Peyer's patch (tissue), 4 donors: ENCODE results near the gene BLCAP.

Experiments
- CTCF ChIP-seq, 6 experiments: fragments of 450-650 bp in 4 of 6; fragments of 200-600 bp in 2 of 6; sonication (generic) in 1 of 6; IDR thresholded peaks; one replicate each; pipeline ENCODE4 v1.5.1; 2017 to 2019; ENCODE audit warnings: antibody characterized with exemption in 6 of 6, mild to moderate bottlenecking in 3 of 6, moderate library complexity in 1 of 6
- POLR2A ChIP-seq, 2 donors: fragments of 450-650 bp; IDR thresholded peaks; one replicate each; pipeline ENCODE4 v1.5.1; 2017; ENCODE audit warnings: antibody characterized with exemption in 2 of 2, mild to moderate bottlenecking in 2 of 2, moderate library complexity in 2 of 2

GRCh38 chr20:37562695-37563480 lies 35.2 kb upstream of the BLCAP start:
- no peak for TF ChIP-seq POLR2A (IDR thresholded peaks at IDR 0.05)
- no peak for TF ChIP-seq CTCF (IDR thresholded peaks at IDR 0.05)
